GM18907 (cell line): ENCODE results near the gene LPIN2.

ENCODE experiments used
- ATAC-seq: cut with Tn5 transposase; IDR thresholded peaks from one replicate; pipeline ENCODE4 v1.9.1; 2021; ENCODE audit warnings: mild to moderate bottlenecking, moderate library complexity; ENCODE audit not compliant: unreplicated experiment

The LPIN2 gene

GRCh38 chr18:2964361-2965010 is 48.5 kb downstream of the LPIN2 start:
- ATAC-seq: no peak
